ENCODE results near the gene PLXNA2.

Gene PLXNA2

GRCh38 chr1:208252836-208253576 is 8.8 kb upstream of the PLXNA2 start:
- Mint-ChIP-seq H3K27ac (no peak overlapping the region), H3K4me1 (no peaks in the 10 kb centered on the region), H3K4me3 (no peak overlapping the region), H3K36me3 (no peaks in the 10 kb centered on the region), H3K9me3 (no peaks in the 10 kb centered on the region)
- DNase-seq (ENCODE audit: low spot score in 2 of 2) (no peak), ATAC-seq (no peak)

GRCh38 chr1:208251911-208252835 is 8.0 kb upstream of the PLXNA2 start:
- no peak overlapping the region for H3K4me3 Mint-ChIP-seq
- DNase-seq (ENCODE audit: low spot score in 2 of 2): no peak
- no peak for ATAC-seq
- no peak overlapping the region for H3K27ac Mint-ChIP-seq
- no peaks in the 10 kb centered on the region for H3K4me1 Mint-ChIP-seq
- H3K36me3 Mint-ChIP-seq: no peaks in the 10 kb centered on the region
- H3K9me3 Mint-ChIP-seq: no peaks in the 10 kb centered on the region

DNA sequence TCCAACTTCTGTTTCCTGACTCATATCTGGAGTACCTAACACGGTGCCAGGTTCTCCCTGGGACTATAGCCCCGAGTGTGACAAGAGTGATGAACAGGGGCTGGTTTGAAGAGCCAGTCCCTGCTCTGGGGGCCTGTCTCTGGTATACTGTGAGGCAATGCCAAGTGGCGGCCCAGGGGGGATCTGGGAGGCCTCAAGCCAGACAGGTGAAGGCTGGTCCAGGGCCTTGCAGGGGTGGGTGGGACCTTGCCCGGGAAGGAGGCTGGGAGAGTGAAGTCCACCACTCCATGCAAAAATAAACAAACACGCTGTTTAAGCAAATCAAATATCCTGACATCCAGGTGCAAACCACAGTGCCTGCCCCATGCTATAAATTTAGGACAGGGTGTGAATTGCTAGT is 6.8 kb upstream of the PLXNA2 start:
- no peak for ATAC-seq
- Mint-ChIP-seq H3K4me1 (no peaks in the 10 kb centered on the region), H3K9me3 (no peaks in the 10 kb centered on the region), H3K27ac (no peak overlapping the region), H3K36me3 (no peaks in the 10 kb centered on the region), H3K4me3 (no peak overlapping the region)
- no peak for DNase-seq (ENCODE audit: low spot score in 2 of 2)

DNA sequence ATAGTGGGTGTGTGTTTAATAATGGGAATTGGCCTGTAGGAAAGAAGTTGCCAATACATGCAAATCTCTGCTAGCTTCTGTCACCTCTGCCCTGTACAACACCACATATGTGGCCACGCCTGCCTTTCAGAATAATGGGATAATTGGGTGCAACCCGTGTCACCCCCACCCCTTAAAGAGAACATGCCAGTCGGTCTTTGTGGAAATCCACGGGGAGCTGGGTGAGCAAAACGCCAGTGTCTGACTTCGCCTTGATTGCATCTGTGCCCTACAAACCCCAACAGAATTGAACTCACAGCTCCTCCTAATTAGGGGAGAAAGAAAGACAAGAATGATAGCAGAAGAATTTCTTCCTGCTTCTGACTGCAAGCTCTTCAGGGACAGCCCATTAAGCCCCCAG is 6.4 kb upstream of the PLXNA2 start:
- ATAC-seq: no peak
- DNase-seq (ENCODE audit: low spot score in 2 of 2): no peak
- no peaks in the 10 kb centered on the region for H3K9me3 Mint-ChIP-seq

DNA sequence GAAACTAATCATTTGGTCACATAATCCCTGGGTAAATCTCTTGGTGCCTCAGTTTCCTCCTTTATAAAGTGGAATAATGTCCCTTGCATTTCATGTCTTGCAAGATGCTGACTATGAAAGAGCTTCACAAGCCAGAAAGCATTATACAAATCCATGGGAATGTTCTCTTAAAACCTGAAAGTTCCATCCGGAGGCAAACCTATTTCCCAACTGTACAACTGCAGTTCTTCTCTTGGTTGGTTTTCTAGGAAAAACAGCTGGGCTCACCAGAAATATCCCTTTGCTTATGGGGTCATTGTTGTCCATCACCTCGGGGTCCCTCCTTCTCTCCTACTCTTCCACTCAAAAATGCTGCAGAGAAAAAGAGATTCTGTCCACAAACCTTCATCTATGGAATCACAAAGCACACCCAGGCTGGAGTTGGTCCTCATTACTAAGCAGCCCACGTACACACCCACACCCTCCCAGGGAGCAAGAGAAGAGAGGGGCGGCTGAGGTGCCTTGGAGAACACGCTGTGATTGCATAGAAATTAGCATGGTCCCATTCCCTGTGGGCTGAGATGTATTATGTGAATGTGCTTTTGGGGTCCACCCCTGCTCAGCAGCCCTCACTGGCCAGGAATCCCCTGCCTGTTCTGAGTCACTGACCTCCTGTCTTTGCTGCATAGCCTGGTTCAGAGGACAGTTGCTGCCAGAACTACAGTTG is 5.0 kb upstream of the PLXNA2 start:
- Mint-ChIP-seq H3K27ac (no peak overlapping the region), H3K4me3 (no peak overlapping the region), H3K9me3 (no peaks in the 10 kb centered on the region), H3K4me1 (peaks cover 12% of the 10 kb centered on the region), H3K36me3 (no peaks in the 10 kb centered on the region)
- DNase-seq (ENCODE audit: low spot score in 2 of 2): no peak
- no peak for ATAC-seq

More for the DNA sequence above, 6.4 kb upstream of the PLXNA2 start:
- no peak overlapping the region for H3K4me3 Mint-ChIP-seq
- no peaks in the 10 kb centered on the region for H3K4me1 Mint-ChIP-seq
- H3K27ac Mint-ChIP-seq: no peak overlapping the region
- no peaks in the 10 kb centered on the region for H3K36me3 Mint-ChIP-seq

DNA sequence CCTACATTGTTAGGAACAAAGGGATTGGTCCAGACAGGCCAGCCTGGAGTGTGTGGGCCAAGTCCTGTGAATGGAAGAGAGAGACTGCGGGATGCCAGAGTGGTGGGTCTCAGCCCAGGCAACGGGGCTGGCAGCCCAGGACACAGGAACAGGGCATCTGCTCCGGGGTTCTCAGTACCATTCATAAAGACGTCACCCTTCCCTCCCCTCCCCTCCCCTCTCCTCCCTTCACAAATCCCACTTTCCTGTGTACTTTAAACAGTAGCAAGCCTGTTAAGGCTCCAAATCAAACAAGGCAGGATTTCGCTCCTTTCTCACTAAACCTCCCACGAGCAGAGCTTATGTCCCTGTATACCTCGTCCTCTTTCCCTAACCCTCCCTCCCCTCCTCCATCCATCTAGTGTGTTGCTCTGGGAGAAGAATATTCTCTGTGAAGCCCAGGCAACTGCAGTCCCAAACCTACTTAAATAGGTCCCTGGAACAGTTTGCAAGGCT is 4.2 kb upstream of the PLXNA2 start:
- Mint-ChIP-seq H3K4me1 (peaks cover 12% of the 10 kb centered on the region), H3K36me3 (no peaks in the 10 kb centered on the region), H3K9me3 (no peaks in the 10 kb centered on the region), H3K4me3 (no peak overlapping the region), H3K27ac (no peak overlapping the region)
- DNase-seq (ENCODE audit: low spot score in 2 of 2) (no peak), ATAC-seq (no peak)

DNA sequence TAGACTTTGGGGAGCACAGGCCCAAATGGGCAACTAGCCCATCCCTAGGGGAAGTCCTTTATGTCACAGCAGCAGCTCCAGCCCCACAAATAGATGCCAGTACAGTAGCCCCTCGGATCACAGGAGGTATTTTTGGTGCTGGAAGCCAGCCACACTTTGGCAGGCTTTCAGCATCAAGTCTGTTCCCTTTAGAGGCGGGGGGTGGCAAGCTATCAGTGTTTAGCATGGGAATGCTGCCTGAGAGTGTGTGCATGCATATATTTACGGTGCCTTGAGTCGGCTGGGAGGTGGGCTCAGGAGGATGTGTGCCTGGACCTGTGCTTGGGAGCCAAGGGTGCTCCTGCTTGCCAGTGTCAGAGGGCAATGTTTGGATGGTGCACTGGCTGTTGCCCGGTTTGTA is 3.5 kb upstream of the PLXNA2 start:
- Mint-ChIP-seq H3K27ac (no peak overlapping the region), H3K4me3 (no peak overlapping the region), H3K9me3 (no peaks in the 10 kb centered on the region), H3K4me1 (peaks cover 12% of the 10 kb centered on the region), H3K36me3 (no peaks in the 10 kb centered on the region)
- DNase-seq (ENCODE audit: low spot score in 2 of 2) (no peak), ATAC-seq (no peak)

GRCh38 chr1:208245185-208245705 is 1.1 kb upstream of the PLXNA2 start:
- DNase-seq (ENCODE audit: low spot score in 2 of 2) (peak; percentile 66 to 90), ATAC-seq (peak; percentile 78)
- peak overlapping the region; percentile 80 for H3K4me3 Mint-ChIP-seq
- no peaks in the 10 kb centered on the region for H3K36me3 Mint-ChIP-seq
- H3K4me1 Mint-ChIP-seq: peaks cover 12% of the 10 kb centered on the region
- no peaks in the 10 kb centered on the region for H3K9me3 Mint-ChIP-seq
- no peak overlapping the region for H3K27ac Mint-ChIP-seq

- DNase-seq (ENCODE audit: low spot score in 2 of 2) (peak in 1 of 2 donors; percentile 61), ATAC-seq (peak; percentile 35)
- no peak overlapping the region for H3K27ac Mint-ChIP-seq
- no peaks in the 10 kb centered on the region for H3K9me3 Mint-ChIP-seq
- peak overlapping the region; percentile 80 for H3K4me3 Mint-ChIP-seq
- no peaks in the 10 kb centered on the region for H3K36me3 Mint-ChIP-seq
- peaks cover 12% of the 10 kb centered on the region for H3K4me1 Mint-ChIP-seq
Measured at GRCh38 chr1:208243527-208243966, 637 bp downstream of the PLXNA2 start.

DNA sequence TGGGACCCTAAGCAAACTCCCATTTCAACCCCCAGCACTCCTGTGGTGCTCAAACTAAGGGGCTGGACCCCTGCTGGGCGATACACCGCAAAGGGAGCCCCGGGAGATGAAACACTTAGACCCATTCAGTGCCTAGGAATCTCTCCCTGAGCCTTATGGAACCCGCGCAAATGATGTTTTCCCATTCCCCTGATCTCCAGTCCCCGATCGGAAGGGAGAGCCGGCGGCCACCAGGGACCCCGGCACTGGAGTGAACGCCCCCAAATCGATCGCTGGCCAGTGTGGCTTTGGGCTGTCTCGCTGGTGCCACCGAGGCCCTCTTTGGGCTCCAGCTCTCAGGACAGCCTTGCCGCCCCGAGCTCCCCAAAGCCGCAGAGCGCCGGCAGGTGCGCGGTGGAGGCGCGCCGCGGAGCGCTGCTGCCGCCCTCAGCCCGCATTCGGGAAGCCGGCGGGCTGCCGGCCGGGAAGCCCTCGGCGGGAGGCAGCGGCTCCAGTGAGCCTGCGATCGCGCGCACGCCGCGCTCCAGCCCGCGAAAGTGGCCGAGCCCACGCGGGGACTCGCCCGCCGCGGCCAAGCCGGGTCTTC is 1.1 kb downstream of the PLXNA2 start:
- no peak for ATAC-seq

GRCh38 chr1:208242146-208242545 is 2.0 kb downstream of the PLXNA2 start:
- Mint-ChIP-seq H3K9me3 (no peaks in the 10 kb centered on the region), H3K27ac (no peak overlapping the region), H3K4me3 (peak overlapping the region; percentile 80), H3K4me1 (peaks cover 12% of the 10 kb centered on the region), H3K36me3 (no peaks in the 10 kb centered on the region)
- ATAC-seq: no peak
- DNase-seq (ENCODE audit: low spot score in 2 of 2): no peak

More for the DNA sequence above, 1.1 kb downstream of the PLXNA2 start:
- DNase-seq (ENCODE audit: low spot score in 2 of 2): no peak
- Mint-ChIP-seq H3K9me3 (no peaks in the 10 kb centered on the region), H3K36me3 (no peaks in the 10 kb centered on the region), H3K4me3 (peak overlapping the region; percentile 80), H3K4me1 (peaks cover 12% of the 10 kb centered on the region), H3K27ac (no peak overlapping the region)

GRCh38 chr1:208241512-208241911 is 2.7 kb downstream of the PLXNA2 start:
- ATAC-seq: no peak
- H3K9me3 Mint-ChIP-seq: no peaks in the 10 kb centered on the region
- H3K4me3 Mint-ChIP-seq: no peak overlapping the region
- no peak for DNase-seq (ENCODE audit: low spot score in 2 of 2)
- H3K27ac Mint-ChIP-seq: no peak overlapping the region
- no peaks in the 10 kb centered on the region for H3K36me3 Mint-ChIP-seq
- H3K4me1 Mint-ChIP-seq: peaks cover 18% of the 10 kb centered on the region

DNA sequence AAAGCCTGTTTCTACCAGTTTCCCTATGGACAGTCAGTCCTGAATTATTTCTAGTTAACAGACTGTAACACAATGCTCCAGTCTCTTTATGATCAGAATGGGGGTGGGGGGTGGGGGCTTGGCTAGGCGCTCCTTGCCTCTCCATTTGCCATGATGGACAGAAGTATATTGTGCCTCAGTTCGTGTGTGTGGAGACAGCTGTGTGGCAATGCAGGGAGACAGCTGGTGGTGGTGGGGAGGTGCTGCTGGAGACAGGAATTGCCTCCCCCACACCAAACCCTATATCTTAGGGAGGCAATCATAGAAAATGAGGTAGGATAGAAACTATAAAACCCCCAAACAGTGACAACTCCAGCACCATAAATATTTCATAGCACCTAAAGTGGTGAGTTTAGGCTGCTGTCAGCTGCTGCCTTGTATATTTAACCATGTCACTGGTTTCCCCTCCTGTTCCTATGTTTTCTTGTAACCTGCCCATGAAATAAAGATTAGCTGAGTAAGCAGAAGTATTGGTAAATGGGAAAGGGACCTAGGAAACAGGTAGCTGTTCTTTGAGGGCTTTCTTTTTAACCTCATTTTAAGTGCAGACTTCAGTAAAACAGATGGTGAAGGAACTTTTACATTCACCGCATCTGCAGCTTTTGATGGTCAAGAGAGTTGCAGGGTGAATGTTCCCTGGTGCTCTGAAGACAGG is 3.4 kb downstream of the PLXNA2 start:
- DNase-seq (ENCODE audit: low spot score in 2 of 2): no peak
- Mint-ChIP-seq H3K27ac (no peak overlapping the region), H3K4me1 (peaks cover 23% of the 10 kb centered on the region), H3K9me3 (no peaks in the 10 kb centered on the region), H3K36me3 (no peaks in the 10 kb centered on the region), H3K4me3 (no peak overlapping the region)
- ATAC-seq: no peak

Data from stimulated activated effector memory CD8-positive, alpha-beta T cell treated with anti-CD3 and anti-CD28 coated beads, Interleukin-12 subunit alpha, Interleukin-12 subunit beta, amount 100 ng/mL, for 72 hours (primary cell).